ENCODE results near the gene GSTM2. TPM values are rescaled to one million over a fixed set of nuclear protein-coding genes. Genes with fewer than 3 reads are reported as not detected.
"Not testable (repeated sequence)": the region's sequence is repeated elsewhere in the genome, so short reads cannot be mapped to it uniquely, and the experiment has no call there.

The GSTM2 gene
- total and polyA plus RNA-seq, 2 experiments from 2014 or later: 48.7 to 91.4 TPM

- not testable (repeated sequence) for H3K27me3 ChIP-seq; H4K20me1 ChIP-seq (ENCODE audit: insufficient read depth, poor library complexity, severe bottlenecking); H3K27ac ChIP-seq; H3K9me2 ChIP-seq (replicated peaks; ENCODE audit: insufficient read depth); H2AFZ ChIP-seq; H3K4me3 ChIP-seq; H3K36me3 ChIP-seq (replicated peaks; ENCODE audit: insufficient read depth, low read depth); H3K4me1 ChIP-seq (ENCODE audit: insufficient read depth); DNase-seq (ENCODE audit: low spot score); H3K79me2 ChIP-seq; H3K4me2 ChIP-seq; H3K9me3 ChIP-seq (ENCODE audit: low read depth)
These were observed 42.0 kb downstream of the GSTM2 start for GRCh38 chr1:109709822-109710221.

GRCh38 chr1:109711593-109712320 lies 43.9 kb downstream of the GSTM2 start, which contains the start of gene GSTM5:
GSTM5 (plus strand) TSS chr1:109712251; CDS start chr1:109712313, 62 bp downstream.
- H3K4me2 ChIP-seq; H3K27ac ChIP-seq; DNase-seq (ENCODE audit: low spot score); H3K4me3 ChIP-seq; H3K9me2 ChIP-seq (replicated peaks; ENCODE audit: insufficient read depth); H4K20me1 ChIP-seq (ENCODE audit: insufficient read depth, poor library complexity, severe bottlenecking); H3K27me3 ChIP-seq; H2AFZ ChIP-seq; H3K79me2 ChIP-seq; H3K4me1 ChIP-seq (ENCODE audit: insufficient read depth); H3K36me3 ChIP-seq (replicated peaks; ENCODE audit: insufficient read depth, low read depth); H3K9me3 ChIP-seq (ENCODE audit: low read depth): not testable (repeated sequence)
- 85% methylated on average over 19 of the region's 33 CpGs for WGBS (ENCODE audit: low lambda C conversion rate, missing lambda C conversion rate)

GRCh38 chr1:109712321-109712864 lies 44.5 kb downstream of the GSTM2 start:
- Histone ChIP-seq H3K4me1 (ENCODE audit: insufficient read depth) (no peaks in the 10 kb centered on the region), H3K36me3 (replicated peaks; ENCODE audit: insufficient read depth, low read depth) (no peaks in the 10 kb centered on the region), H3K9me3 (ENCODE audit: low read depth) (no peaks in the 10 kb centered on the region), H3K9me2 (replicated peaks; ENCODE audit: insufficient read depth) (no peaks in the 10 kb centered on the region), H4K20me1 (ENCODE audit: insufficient read depth, poor library complexity, severe bottlenecking) (no peaks in the 10 kb centered on the region), H3K79me2 (no peaks in the 10 kb centered on the region), H3K27me3 (no peaks in the 10 kb centered on the region), H3K4me2 (no peak overlapping the region), H3K4me3 (no peak overlapping the region), H3K27ac (no peak overlapping the region), H2AFZ (no peak overlapping the region)
- no peak for TF ChIP-seq EZH2phosphoT487 (IDR thresholded peaks at IDR 0.05; ENCODE audit: low read depth, severe bottlenecking, unreplicated experiment)
- TF ChIP-seq EZH2 (IDR thresholded peaks at IDR 0.05; ENCODE audit: borderline replicate concordance): no peak
- TF ChIP-seq CTCF (IDR thresholded peaks at IDR 0.05; ENCODE audit: poor library complexity): no peak
- WGBS (ENCODE audit: low lambda C conversion rate, missing lambda C conversion rate): 95% methylated on average over 11 of the region's 22 CpGs
- DNase-seq (ENCODE audit: low spot score): no peak

DNA sequence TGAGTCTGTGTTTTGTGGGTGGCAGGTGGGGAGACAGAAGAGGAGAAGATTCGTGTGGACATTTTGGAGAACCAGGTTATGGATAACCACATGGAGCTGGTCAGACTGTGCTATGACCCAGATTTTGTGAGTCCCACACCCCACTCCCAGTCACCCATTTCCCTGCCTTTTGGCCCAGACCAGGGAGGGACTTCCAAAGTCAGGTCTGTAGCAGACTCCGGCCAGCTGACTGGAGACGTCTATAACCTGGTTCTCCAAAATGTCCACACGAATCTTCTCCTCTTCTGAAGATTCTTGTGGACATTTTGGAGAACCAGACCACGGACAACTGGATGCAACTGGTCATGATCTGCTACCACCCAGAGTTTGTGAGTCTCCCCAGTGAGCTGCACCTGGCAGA lies 45.8 kb downstream of the GSTM2 start:
- H3K4me3 ChIP-seq: no peak overlapping the region
- no peak overlapping the region for H3K4me2 ChIP-seq
- 89% methylated on average over 5 of the region's 5 CpGs for WGBS (ENCODE audit: low lambda C conversion rate, missing lambda C conversion rate)
- TF ChIP-seq CTCF (IDR thresholded peaks at IDR 0.05; ENCODE audit: poor library complexity) (no peak), EZH2phosphoT487 (IDR thresholded peaks at IDR 0.05; ENCODE audit: low read depth, severe bottlenecking, unreplicated experiment) (no peak), EZH2 (IDR thresholded peaks at IDR 0.05; ENCODE audit: borderline replicate concordance) (no peak)
- no peaks in the 10 kb centered on the region for H3K79me2 ChIP-seq
- H3K27me3 ChIP-seq: no peaks in the 10 kb centered on the region
- H3K9me2 ChIP-seq (replicated peaks; ENCODE audit: insufficient read depth): no peaks in the 10 kb centered on the region
- no peaks in the 10 kb centered on the region for H3K4me1 ChIP-seq (ENCODE audit: insufficient read depth)
- no peaks in the 10 kb centered on the region for H3K9me3 ChIP-seq (ENCODE audit: low read depth)
- H3K36me3 ChIP-seq (replicated peaks; ENCODE audit: insufficient read depth, low read depth): no peaks in the 10 kb centered on the region
- no peak overlapping the region for H2AFZ ChIP-seq
- DNase-seq (ENCODE audit: low spot score): no peak
- H4K20me1 ChIP-seq (ENCODE audit: insufficient read depth, poor library complexity, severe bottlenecking): no peaks in the 10 kb centered on the region
- H3K27ac ChIP-seq: no peak overlapping the region

Measured in hepatocyte (in vitro differentiated cells).